Measurements from ENCODE around the gene MTG1.
"Not testable (repeated sequence)": the region's sequence is repeated elsewhere in the genome, so short reads cannot be mapped to it uniquely, and the experiment has no call there.

MTG1 gene

DNA sequence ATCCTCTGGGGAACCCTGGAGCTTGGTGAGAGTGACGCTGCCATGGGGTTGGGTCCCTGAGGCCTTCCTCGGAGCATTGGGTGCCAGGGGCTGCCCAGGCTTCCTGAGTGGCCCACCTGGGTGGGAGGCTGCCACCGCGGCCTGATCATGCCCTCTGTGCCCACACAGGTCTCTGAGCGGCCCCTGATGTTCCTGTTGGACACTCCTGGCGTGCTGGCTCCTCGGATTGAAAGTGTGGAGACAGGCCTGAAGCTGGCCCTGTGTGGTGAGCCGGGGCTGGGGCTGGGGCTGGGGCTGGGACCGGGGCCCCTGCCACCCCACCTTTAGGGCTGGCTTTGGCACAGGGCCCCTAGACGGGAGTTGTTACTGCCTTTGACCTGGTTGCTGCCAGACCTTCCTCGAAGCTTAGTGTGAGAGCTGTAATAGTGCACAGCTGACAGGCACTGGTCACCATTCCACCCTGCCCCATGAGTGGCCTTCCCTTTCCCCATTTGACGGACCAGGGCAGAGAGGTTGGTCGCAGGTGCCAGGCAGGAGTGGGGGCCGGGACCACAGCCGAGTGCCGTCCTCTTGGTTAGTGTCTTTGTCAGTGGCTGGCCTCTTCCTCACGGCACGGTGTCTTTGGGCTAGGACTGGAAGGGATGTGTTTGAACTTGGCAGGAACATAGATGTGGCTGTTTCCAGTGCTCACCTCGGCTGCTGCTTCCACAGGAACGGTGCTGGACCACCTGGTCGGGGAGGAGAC is 8.2 kb downstream of the MTG1 start:
- DNase-seq: no peak

GRCh38 chr10:133403359-133403758 is 9.4 kb downstream of the MTG1 start:
- DNase-seq: no peak

DNA sequence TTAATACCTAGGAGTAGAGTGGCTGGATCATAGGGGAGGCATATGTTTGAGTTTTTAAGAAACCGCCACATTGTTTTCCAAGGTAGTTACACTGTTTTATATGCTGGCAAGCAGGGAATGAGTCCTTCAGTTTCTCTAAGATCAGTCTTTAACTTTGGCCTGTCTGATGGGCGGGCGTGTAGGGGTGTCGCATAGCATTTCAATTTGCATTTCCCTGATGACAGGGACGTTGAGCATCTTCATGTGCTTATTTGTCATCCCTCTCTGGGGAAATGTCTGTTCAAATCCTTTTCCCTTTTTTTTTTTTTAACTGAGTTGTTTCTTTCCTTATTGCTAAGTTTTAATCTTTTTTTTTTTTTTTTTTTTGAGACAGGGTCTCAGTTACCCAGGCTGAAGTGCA is 9.8 kb downstream of the MTG1 start:
- DNase-seq: no peak

DNA sequence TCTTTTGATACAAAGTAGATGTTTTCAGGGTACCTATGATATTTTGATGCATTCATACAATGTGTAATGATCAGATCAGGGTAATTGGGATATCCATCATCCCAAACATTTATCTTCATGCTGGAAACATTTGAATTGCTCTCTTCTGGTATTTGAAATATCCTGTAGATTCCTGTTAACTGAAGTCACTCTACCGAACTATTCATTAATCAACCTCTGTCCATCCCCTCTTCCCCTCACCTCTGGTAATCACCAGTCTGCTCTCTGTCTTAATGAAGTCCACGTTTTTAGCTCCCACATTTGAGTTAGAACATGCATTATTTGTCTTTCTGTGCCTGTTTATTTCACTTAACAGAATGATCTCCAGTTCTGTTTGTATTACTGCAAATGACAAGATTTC is 11.3 kb downstream of the MTG1 start:
- peak; percentile 31 for DNase-seq

DNA sequence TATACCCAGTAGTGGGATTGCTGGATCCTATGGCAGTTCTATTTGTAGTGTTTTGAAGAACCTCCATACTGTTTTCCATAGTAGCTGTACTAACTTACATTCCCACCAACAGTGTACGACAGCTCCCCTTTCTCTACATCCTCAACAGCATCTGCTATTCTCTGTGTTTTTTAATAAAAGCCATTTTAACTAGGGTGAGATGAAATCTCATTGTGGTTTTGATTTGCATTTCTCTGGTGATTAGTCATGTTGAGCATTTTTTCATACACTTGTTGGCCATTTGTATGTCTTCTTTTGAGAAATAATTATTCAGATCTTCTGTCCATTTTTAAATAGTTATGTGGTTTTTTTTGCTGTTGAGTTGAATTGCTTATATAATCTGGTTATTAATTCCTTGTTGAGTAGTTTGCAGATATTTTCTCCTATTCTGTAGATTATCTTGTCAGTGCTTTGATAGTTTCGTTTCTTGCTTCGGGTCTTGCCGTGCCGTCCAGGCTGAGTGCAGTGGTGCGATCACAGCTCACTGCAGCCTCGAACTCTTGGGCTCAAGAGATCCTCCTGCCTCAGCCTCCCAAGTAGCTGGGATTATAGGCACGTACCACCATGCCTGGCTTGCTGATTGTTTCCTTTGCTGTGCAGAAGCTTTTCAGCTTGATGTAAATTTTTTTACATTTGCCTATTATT is 12.0 kb downstream of the MTG1 start:
- DNase-seq: peak; percentile 25

DNA sequence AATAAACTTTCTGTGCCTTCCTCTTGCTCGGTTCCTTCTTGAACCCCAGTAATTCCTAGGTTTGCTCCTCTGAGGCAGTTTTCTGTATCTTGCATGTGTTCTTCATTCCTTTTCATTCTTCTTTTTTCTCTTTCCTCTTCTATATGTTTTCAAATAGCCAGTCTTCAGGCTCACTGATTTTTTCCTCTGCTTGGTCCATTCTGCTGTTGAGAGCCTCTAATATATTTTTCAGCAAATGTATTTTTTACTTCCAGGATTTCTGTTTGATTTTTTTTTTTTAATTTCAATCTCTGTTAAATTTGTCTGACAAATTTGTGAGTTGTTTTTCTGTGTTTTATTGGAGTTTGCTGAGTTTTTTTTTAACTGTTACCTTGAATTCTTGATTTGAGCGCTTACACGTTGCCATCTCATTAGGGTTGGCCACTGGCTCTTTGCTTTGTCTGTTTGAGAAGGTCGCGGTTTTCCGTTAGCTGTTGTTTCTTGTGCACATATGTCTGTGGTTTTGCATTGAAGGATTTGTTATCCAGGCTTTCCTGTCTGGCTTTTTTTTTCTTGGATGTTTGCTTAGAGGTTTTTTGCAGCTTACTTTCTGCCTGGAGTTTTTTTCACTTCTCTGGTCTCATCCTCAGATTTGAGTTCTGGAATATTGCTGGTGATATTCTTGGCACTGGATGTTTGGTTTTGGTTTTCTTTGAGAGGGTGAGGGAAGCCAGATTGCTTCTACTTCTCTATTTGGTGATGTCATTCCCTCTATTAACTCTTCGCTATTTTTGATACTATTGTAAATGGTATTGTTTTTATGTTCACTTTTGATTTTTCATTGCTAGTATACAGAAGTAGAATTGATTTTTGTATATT is 17.8 kb downstream of the MTG1 start:
- no peak for DNase-seq

- no peak for DNase-seq
These were observed 18.4 kb downstream of the MTG1 start for GRCh38 chr10:133412381-133412711.

DNA sequence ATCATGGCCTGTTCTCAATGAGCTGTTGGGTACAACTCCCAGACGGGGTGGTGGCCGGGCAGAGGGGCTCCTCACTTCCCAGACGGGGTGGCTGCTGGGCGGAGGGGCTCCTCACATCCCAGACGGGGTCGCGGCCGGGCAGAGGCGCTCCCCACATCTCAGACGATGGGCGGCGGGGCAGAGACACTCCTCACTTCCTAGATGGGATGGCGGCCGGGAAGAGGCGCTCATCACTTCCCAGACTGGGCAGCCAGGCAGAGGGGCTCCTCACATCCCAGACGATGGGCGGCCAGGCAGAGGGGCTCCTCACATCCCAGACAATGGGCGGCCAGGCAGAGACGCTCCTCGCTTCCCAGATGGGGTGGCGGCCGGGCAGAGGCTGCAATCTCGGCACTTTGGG is 20.4 kb downstream of the MTG1 start:
- not testable (repeated sequence) for DNase-seq

- DNase-seq: no peak
These were observed 21.8 kb downstream of the MTG1 start for GRCh38 chr10:133415752-133416151.

DNA sequence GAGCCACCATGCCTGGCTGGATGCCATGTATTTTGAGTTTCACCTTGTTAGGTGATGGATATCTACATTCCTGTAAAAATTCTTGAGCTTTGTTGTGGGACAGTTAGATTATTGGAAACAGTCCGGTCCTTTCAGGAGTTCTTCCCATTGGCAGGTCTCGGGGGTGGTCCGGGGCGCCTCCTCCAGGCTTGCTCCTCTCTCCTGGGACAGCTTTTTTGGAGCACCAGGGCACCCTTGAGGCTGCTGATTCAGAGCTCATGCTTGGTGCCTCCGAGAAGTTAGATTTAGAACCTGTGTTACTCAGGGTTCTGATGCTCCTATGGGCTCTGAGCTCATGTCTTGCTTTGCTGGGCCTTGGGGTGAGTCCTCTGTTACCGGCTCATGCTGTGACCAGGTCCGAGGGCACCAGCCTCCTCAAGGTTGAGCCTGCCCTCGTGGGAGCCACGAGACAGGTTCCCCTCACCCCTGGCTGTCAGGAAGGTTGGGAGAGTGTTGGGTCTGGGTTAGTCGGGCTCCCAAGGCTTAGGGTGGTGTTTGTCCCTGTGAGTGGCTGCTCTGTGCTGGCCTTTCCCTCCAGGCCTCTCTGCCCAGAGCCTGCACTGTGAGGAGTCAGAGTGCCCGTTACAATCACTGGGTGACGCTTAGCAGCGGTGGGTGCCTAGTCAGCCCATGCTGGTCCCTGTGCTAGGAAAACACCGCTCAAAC is 24.5 kb downstream of the MTG1 start:
- DNase-seq: no peak

DNA sequence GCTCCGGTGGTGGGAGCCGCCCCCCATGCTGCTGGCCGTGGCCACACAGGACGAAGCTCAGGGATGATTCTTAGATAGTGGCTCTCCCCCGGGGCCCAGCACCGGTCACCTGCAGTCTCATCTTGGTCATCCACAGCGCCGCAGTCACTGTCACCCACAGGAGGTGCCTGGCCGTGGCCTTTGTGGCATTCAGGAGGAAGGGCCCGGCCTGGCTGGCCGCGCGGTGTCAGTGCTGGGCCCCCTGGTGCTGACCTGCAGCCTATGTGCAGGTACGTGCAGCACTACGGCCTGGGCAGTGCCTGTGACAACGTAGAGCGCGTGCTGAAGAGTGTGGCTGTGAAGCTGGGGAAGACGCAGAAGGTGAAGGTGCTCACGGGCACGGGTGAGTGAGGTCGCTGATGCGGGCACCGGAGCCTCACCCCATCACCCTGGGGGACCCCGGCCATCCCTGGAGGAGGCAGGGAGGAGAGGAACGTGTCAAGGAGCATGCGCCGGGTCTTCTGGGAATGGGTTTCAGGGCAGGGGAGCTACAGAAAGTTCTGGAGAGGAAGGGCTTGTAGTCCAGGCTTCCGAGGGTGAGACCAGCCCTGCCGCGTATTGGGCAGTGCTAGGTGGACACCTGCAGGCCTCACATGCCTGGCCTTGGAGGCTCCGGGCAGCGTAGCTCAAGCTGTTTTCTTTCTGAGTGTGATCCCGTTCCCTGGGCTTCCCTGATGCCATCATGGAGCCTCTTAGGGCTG is 25.4 kb downstream of the MTG1 start:
- DNase-seq: no peak

DNA sequence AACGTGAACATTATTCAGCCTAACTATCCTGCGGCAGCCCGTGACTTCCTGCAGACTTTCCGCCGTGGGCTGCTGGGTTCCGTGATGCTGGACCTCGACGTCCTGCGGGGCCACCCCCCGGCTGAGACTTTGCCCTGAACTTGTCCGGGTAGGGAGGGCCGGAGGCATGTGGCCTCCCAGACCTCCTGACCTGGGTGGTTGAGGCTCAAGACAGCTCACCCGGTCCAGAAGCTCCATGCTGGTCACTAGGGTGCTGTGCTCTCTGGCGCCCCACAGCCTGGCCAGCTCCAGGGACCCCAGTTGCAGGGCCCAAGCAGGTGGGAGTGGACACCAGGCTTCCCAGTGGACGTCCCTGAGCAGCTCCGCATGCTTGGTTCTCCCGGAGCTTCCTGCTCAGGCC is 26.1 kb downstream of the MTG1 start:
- DNase-seq: no peak

- DNase-seq: no peak
These were observed 26.6 kb downstream of the MTG1 start for GRCh38 chr10:133420579-133420978.

DNA sequence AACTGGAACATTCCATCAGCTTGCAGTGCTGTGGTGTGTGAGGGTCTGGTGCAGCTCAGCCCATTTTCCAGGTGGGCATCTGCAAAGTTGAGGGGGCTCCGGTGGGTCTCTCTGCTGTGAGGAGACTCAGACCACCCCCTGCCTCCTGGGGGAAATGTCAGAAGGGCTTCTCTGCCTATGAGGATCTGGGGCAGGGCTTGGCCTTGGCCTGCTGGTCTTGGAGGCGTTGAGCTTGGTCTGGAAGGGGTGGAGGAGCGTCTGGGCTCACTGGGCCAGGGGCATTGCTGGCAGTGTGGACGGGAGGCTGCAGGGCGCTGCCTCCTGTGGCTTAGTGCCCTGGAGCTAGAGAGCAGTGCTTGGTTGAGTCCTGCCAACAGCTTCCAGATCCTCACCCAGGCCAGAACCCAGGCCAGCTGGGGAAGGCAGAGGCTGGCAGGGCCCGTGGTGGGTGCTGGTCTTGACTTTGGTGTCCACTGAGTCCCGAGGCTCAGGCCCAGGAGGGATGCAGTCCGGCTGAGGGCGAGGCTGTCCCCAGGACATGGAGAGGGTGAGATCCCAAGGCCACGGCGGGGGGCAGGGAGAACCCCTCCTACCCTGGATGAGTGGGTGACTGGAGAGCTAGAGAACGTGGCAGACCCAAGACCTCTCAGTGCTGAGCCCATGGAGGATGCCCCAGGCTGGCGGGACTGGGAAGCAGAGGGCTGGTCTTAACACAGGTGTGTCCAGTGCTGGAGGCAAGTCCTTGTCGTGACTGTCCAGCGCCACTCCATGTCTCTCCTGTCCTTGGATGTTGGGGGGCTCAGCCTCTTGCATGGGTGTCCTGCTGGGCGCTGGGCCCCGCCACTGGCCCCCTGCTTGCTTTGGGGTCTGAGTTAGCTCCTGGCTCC is 27.6 kb downstream of the MTG1 start:
- no peak for DNase-seq

GRCh38 chr10:133422223-133422806 is 28.4 kb downstream of the MTG1 start:
- no peak for DNase-seq

DNA sequence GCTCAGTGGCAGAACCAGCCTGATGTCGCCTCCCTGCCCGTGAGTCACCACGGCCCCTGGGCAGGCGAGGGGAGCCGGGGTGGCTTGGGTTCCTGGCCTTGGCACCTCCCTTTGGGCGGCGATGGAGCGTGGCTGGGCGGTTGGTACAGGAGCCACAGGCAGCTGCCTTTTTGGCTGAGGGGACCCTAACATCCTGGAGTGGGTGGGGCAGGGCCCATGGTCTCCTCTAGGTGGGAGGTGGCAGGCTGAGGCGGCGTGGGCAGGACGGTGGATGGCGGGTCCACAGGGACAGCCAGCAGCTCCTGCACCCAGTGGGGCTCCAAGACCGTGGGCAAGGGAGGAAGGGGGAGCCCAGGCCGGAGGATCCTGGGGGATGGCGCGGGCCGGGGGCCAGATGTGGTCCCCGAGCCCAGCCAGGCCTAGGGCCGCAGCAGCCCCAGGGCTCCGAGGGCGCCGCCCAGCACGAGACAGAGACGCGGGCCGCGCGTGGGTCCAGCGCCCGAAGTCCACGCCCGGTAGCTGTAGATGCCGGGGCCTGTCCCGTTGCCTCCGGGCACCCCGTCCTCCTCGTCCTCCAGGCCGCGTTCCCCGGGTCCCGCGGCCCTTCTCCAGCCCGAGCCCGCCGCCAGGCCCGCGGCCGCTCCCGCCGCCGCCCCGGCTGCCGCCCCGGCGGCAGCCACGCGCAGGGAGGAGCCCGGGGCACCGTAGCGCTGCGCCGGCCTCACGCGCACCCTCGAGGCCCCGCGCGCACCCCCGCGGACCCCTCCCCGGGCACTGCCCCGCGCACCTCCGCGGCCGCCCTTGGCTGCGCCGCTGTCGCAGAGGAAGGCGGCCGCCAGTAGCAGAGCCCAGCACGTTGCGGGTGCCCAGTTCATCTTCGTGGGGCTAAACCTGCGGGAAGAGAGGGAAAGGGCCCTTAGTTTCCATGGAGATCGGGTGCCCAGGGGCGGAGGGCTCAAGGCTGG is 29.1 kb downstream of the MTG1 start:
- no peak for DNase-seq

DNA sequence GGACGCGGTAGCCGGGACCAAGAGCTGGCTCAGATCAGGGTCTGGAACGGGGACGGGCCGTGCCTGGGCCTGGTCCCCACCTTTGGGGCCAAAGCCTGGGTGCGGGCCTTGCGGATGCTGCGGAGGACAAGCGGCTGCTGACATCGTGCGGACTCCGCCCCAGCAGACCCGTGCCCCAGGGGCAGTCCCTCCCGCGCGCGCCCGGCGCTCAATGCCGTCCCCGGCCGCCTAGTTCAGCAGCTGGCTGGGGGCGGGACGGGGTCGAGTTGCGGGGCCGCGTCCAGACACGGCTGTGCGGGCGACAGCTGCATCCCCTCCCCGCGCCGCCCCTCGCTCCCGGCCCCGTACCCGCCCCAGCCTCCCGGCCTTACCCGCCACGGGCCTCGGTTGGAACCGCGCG is 30.1 kb downstream of the MTG1 start:
- not testable (repeated sequence) for DNase-seq

DNA sequence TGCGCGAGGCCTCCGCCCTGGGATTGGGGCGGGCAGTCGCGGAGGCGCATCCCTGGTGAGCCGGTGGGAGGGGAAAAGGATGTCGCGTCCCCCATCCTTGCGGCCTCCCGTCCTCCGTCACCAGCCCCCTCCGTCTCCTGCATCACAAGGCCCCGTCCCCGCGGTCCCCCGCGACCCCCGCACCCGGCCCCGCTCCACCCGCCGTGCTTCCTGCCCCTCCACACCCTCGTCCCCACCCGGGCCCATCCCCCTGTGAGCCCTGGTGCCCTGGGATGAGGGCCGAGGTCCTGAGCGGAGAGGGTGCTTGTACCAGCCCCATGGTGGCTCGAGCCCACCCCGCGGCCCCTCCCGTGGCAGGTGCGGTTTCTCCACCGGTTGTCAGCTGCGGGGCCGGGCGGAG is 30.6 kb downstream of the MTG1 start, which contains the start of gene SPRN:
Gene SPRN, minus strand, starts transcription at position 25 of the 400 bp plus-strand sequence. CDS start 944 bp downstream, outside the sequence.
- DNase-seq: not testable (repeated sequence)

DNA sequence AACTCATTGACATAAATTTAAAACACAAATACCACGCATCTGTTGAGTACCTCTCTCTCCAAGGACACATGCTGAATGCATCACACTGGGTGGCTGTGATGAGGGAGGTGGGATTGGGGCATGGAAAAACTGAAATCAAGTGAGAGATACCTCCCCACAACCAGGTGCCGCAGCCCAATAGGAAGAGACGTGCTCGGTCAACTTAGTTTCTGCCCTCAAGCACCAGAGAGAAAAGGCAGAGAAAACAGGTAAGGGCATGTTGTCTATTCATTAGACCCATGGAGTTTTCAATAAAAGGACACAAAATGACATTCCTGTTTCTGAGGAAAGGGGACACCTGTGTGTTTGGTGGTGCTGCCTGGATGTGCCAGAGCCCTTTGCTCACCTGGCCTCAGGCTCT is 35.6 kb downstream of the MTG1 start:
- not testable (repeated sequence) for DNase-seq

Measured in HCEC 1CT (cell line).